ENCODE measurements around the gene TRAF5.
A peak's percentile ranks its signal among the peaks of the same experiment; 100 is the strongest.

The TRAF5 gene

GRCh38 chr1:211328084-211328694 is 1.6 kb downstream of the TRAF5 start:
- no peak for DNase-seq (ENCODE audit: low read depth)

GRCh38 chr1:211328866-211329475 is 2.3 kb downstream of the TRAF5 start:
- DNase-seq (ENCODE audit: low read depth), result no peak

GRCh38 chr1:211329764-211330201 is 3.1 kb downstream of the TRAF5 start:
- DNase-seq (ENCODE audit: low read depth), result no peak

GRCh38 chr1:211330282-211330936 is 3.8 kb downstream of the TRAF5 start:
- no peak for DNase-seq (ENCODE audit: low read depth)

GRCh38 chr1:211331011-211331709 is 4.5 kb downstream of the TRAF5 start:
- peak; percentile 82 for DNase-seq (ENCODE audit: low read depth)

GRCh38 chr1:211332036-211332616 is 5.5 kb downstream of the TRAF5 start:
- DNase-seq (ENCODE audit: low read depth), result no peak

GRCh38 chr1:211332830-211333229 is 6.2 kb downstream of the TRAF5 start:
- DNase-seq (ENCODE audit: low read depth), result no peak

- no peak for DNase-seq (ENCODE audit: low read depth)
Measured at GRCh38 chr1:211333906-211334305, 7.3 kb downstream of the TRAF5 start.

- no peak for DNase-seq (ENCODE audit: low read depth)
Measured at GRCh38 chr1:211334986-211335385, 8.4 kb downstream of the TRAF5 start.

- DNase-seq (ENCODE audit: low read depth), result no peak
Measured at GRCh38 chr1:211335522-211336157, 9.0 kb downstream of the TRAF5 start.

- no peak for DNase-seq (ENCODE audit: low read depth)
Measured at GRCh38 chr1:211336161-211336560, 9.5 kb downstream of the TRAF5 start.

GRCh38 chr1:211336775-211337174 is 10.1 kb downstream of the TRAF5 start:
- DNase-seq (ENCODE audit: low read depth), result no peak

GRCh38 chr1:211337430-211338223 is 11.0 kb downstream of the TRAF5 start:
- DNase-seq (ENCODE audit: low read depth), result no peak

- no peak for DNase-seq (ENCODE audit: low read depth)
Measured at GRCh38 chr1:211338224-211338620, 11.6 kb downstream of the TRAF5 start.

GRCh38 chr1:211339631-211340041 is 13.0 kb downstream of the TRAF5 start:
- DNase-seq (ENCODE audit: low read depth), result no peak

- no peak for DNase-seq (ENCODE audit: low read depth)
Measured at GRCh38 chr1:211340622-211341507, 14.2 kb downstream of the TRAF5 start.

- no peak for DNase-seq (ENCODE audit: low read depth)
Measured at GRCh38 chr1:211341999-211342398, 15.4 kb downstream of the TRAF5 start.

- no peak for DNase-seq (ENCODE audit: low read depth)
Measured at GRCh38 chr1:211343607-211344006, 17.0 kb downstream of the TRAF5 start.

- DNase-seq (ENCODE audit: low read depth), result no peak
Measured at GRCh38 chr1:211344152-211344618, 17.6 kb downstream of the TRAF5 start.

- DNase-seq (ENCODE audit: low read depth), result no peak
Measured at GRCh38 chr1:211345719-211346118, 19.1 kb downstream of the TRAF5 start.
